Mesothelial cell of epicardium (in vitro differentiated cells): ENCODE data around the gene C12orf57. TPM values are rescaled to one million over a fixed set of nuclear protein-coding genes. Genes with fewer than 3 reads are reported as not detected.
A peak's percentile ranks its signal among the peaks of the same experiment; 100 is the strongest.

Experiments used
- DNase-seq, 2 experiments: peaks; one replicate each; pipeline ENCODE4 v3.0.0; 2021; ENCODE audit warnings: low spot score in 2 of 2; ENCODE audit not compliant: unreplicated experiment in 2 of 2
- H3K27ac Mint-ChIP-seq: 2 replicates; pipeline ENCODE4 v1.8.0; 2021; ENCODE audit warnings: mixed read lengths
- H3K27me3 Mint-ChIP-seq: 2 replicates; pipeline ENCODE4 v1.8.0; 2021; ENCODE audit warnings: low read depth, mixed read lengths
- H3K36me3 Mint-ChIP-seq: 2 replicates; pipeline ENCODE4 v1.8.0; 2021; ENCODE audit warnings: mixed read lengths
- H3K4me1 Mint-ChIP-seq: 2 replicates; pipeline ENCODE4 v1.8.0; 2021; ENCODE audit warnings: mixed read lengths
- H3K4me3 Mint-ChIP-seq: 2 replicates; pipeline ENCODE4 v1.8.0; 2021; ENCODE audit warnings: mild to moderate bottlenecking, moderate library complexity, mixed read lengths
- H3K9me3 Mint-ChIP-seq: 2 replicates; pipeline ENCODE4 v1.8.0; 2021; ENCODE audit warnings: mixed read lengths
- total RNA-seq: library from RNA; stranded (reverse); gene quantifications from 3 replicates; pipeline ENCODE4 v1.2.1, GENCODE V29; 2021
- TF ChIP-seq, protein P1 (sequence below): fragments of 200-600 bp; sonication (generic); IDR thresholded peaks from one replicate; pipeline ENCODE4 v1.5.0; 2021; ENCODE audit warnings: antibody characterized with exemption; ENCODE audit not compliant: unreplicated experiment

C12orf57 gene
- total RNA-seq, 1 donor from 2014 or later = 203 TPM

- no peak overlapping the region for H3K4me3 Mint-ChIP-seq
- H3K27me3 Mint-ChIP-seq = no peaks in the 10 kb centered on the region
- TF ChIP-seq, protein P1, sequence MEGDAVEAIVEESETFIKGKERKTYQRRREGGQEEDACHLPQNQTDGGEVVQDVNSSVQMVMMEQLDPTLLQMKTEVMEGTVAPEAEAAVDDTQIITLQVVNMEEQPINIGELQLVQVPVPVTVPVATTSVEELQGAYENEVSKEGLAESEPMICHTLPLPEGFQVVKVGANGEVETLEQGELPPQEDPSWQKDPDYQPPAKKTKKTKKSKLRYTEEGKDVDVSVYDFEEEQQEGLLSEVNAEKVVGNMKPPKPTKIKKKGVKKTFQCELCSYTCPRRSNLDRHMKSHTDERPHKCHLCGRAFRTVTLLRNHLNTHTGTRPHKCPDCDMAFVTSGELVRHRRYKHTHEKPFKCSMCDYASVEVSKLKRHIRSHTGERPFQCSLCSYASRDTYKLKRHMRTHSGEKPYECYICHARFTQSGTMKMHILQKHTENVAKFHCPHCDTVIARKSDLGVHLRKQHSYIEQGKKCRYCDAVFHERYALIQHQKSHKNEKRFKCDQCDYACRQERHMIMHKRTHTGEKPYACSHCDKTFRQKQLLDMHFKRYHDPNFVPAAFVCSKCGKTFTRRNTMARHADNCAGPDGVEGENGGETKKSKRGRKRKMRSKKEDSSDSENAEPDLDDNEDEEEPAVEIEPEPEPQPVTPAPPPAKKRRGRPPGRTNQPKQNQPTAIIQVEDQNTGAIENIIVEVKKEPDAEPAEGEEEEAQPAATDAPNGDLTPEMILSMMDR = no peak
- H3K9me3 Mint-ChIP-seq = no peaks in the 10 kb centered on the region
- peaks cover 39% of the 10 kb centered on the region for H3K4me1 Mint-ChIP-seq
- DNase-seq = no peak
- H3K36me3 Mint-ChIP-seq = peaks cover 4% of the 10 kb centered on the region
- H3K27ac Mint-ChIP-seq = peak overlapping the region; percentile 98
Observed at GRCh38 chr12:6923851-6924250, 20.0 kb upstream of the C12orf57 start.

GRCh38 chr12:6925239-6925539, 18.6 kb upstream of the C12orf57 start:
- Mint-ChIP-seq H3K27ac (peak overlapping the region; percentile 98), H3K4me1 (peaks cover 51% of the 10 kb centered on the region), H3K27me3 (no peaks in the 10 kb centered on the region), H3K36me3 (no peaks in the 10 kb centered on the region), H3K9me3 (no peaks in the 10 kb centered on the region), H3K4me3 (peak overlapping the region; percentile 87)
- DNase-seq = no peak
- TF ChIP-seq, protein P1 = no peak

GRCh38 chr12:6925540-6926279, 18.1 kb upstream of the C12orf57 start:
- H3K27me3 Mint-ChIP-seq = no peaks in the 10 kb centered on the region
- TF ChIP-seq, protein P1 = no peak
- no peaks in the 10 kb centered on the region for H3K36me3 Mint-ChIP-seq
- DNase-seq = no peak
- peaks cover 54% of the 10 kb centered on the region for H3K4me1 Mint-ChIP-seq
- peak overlapping the region; percentile 87 for H3K4me3 Mint-ChIP-seq
- H3K27ac Mint-ChIP-seq = peak overlapping the region; percentile 98
- no peaks in the 10 kb centered on the region for H3K9me3 Mint-ChIP-seq

DNA sequence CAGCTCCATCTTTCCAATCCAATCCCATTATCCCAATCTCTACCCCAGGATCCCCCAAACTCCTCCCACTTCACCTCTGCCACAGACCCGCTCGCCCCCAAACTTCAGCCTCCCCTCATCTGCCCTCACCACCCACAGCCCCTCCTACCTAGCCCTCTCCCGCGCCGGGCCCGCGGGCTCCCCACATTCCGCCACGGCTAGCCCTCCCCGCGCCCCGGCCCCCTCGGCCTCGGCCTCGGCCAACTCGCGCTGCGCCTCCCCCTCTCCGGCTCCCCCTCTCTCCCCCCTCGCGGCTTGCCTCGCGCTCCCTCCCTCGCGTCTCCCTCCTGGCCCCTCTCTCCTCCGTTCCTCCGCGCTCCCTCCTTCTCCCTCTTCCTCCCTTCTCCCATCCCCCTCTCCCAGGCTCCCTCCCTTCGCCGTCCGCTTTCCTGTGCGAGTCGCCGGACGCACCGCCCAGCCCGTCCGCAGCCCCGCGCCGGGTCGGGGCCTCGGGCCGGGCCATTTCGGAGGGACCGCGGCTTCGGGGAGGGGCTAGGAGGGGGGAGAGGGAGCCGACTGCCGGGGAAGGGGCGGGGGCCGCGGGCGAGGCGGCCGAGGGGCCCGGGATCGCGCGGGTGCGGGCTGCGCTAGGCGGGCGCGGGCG, 16.3 kb upstream of the C12orf57 start, which contains the start of gene ATN1:
Gene ATN1, plus strand, starts transcription at position 581 of the 643 bp plus-strand sequence. CDS start 6,043 bp downstream, outside the sequence.
- peaks cover 65% of the 10 kb centered on the region for H3K4me1 Mint-ChIP-seq
- no peaks in the 10 kb centered on the region for H3K36me3 Mint-ChIP-seq
- DNase-seq = peak; percentile 72 to 81
- H3K9me3 Mint-ChIP-seq = no peaks in the 10 kb centered on the region
- TF ChIP-seq, protein P1 = no peak
- H3K4me3 Mint-ChIP-seq = peak within 1 kb of the TSS; percentile 95
- H3K27ac Mint-ChIP-seq = peak within 1 kb of the TSS; percentile 98
- no peaks in the 10 kb centered on the region for H3K27me3 Mint-ChIP-seq

- peaks cover 70% of the 10 kb centered on the region for H3K4me1 Mint-ChIP-seq
- peak overlapping the region; percentile 95 for H3K4me3 Mint-ChIP-seq
- peaks cover 3% of the 10 kb centered on the region for H3K36me3 Mint-ChIP-seq
- no peaks in the 10 kb centered on the region for H3K9me3 Mint-ChIP-seq
- TF ChIP-seq, protein P1 = no peak
- H3K27ac Mint-ChIP-seq = peak overlapping the region; percentile 92
- no peak for DNase-seq
- H3K27me3 Mint-ChIP-seq = no peaks in the 10 kb centered on the region
Observed at GRCh38 chr12:6928022-6928702, 15.7 kb upstream of the C12orf57 start.
